ENCODE data around the gene PDXDC1. TPM values are rescaled to one million over a fixed set of nuclear protein-coding genes. Genes with fewer than 3 reads are reported as not detected.
"Not testable (repeated sequence)": the region's sequence is repeated elsewhere in the genome, so short reads cannot be mapped to it uniquely, and the experiment has no call there.

Gene PDXDC1
- polyA plus RNA-seq, 6 donors from 2014 or later = 24.1 to 38.6 (median 31.4) TPM

GRCh38 chr16:14981234-14981633 lies 6.4 kb downstream of the PDXDC1 start:
- H3K4me3 Mint-ChIP-seq; H3K27ac Mint-ChIP-seq; H3K9me3 Mint-ChIP-seq; H3K27me3 Mint-ChIP-seq; DNase-seq; ATAC-seq (ENCODE audit: low read depth in 2 of 2); H3K36me3 Mint-ChIP-seq: not testable (repeated sequence)
- peaks cover 21 to 47% (median 34%) of the 10 kb centered on the region in 3 donors for H3K4me1 Mint-ChIP-seq

- DNase-seq; ATAC-seq (ENCODE audit: low read depth in 2 of 2); H3K27me3 Mint-ChIP-seq; H3K4me3 Mint-ChIP-seq; H3K9me3 Mint-ChIP-seq; H3K36me3 Mint-ChIP-seq: not testable (repeated sequence)
- Mint-ChIP-seq H3K27ac (peak overlapping the region in 1 of 6 donors; percentile 44), H3K4me1 (peaks cover 12 to 38% (median 23%) of the 10 kb centered on the region in 3 donors)
Measured at GRCh38 chr16:14982521-14982920, 7.7 kb downstream of the PDXDC1 start.

GRCh38 chr16:14988092-14988491 lies 13.3 kb downstream of the PDXDC1 start:
- ATAC-seq (ENCODE audit: low read depth in 2 of 2); H3K9me3 Mint-ChIP-seq; DNase-seq; H3K27me3 Mint-ChIP-seq: not testable (repeated sequence)
- Mint-ChIP-seq H3K27ac (peak overlapping the region; percentile 4 to 78 (median 57)), H3K4me1 (peaks cover 25 to 31% (median 28%) of the 10 kb centered on the region in 3 donors), H3K36me3 (peaks cover 20 to 36% of the 10 kb centered on the region in 2 donors), H3K4me3 (peak overlapping the region in 5 of 8 donors; percentile 35 to 73 (median 55))

- H3K36me3 Mint-ChIP-seq = peaks cover 20 to 36% of the 10 kb centered on the region in 2 donors
- ATAC-seq (ENCODE audit: low read depth in 2 of 2) (peak; percentile 85 to 89), DNase-seq (peak; percentile 54)
- H3K4me3 Mint-ChIP-seq = peak overlapping the region in 6 of 8 donors; percentile 63 to 81 (median 72)
- not testable (repeated sequence) for H3K27me3 Mint-ChIP-seq, H3K9me3 Mint-ChIP-seq
- peaks cover 28 to 29% (median 28%) of the 10 kb centered on the region in 3 donors for H3K4me1 Mint-ChIP-seq
- H3K27ac Mint-ChIP-seq = peak overlapping the region in 3 of 6 donors; percentile 55 to 86 (median 65)
Measured at GRCh38 chr16:14988661-14989191, 13.9 kb downstream of the PDXDC1 start.

GRCh38 chr16:14989291-14990281 lies 14.8 kb downstream of the PDXDC1 start:
- not testable (repeated sequence) for DNase-seq

GRCh38 chr16:14993277-14994151 lies 18.7 kb downstream of the PDXDC1 start:
- not testable (repeated sequence) for H3K27ac Mint-ChIP-seq; H3K4me3 Mint-ChIP-seq; H3K9me3 Mint-ChIP-seq; DNase-seq; ATAC-seq (ENCODE audit: low read depth in 2 of 2); H3K27me3 Mint-ChIP-seq
- H3K36me3 Mint-ChIP-seq = peaks cover 13 to 22% of the 10 kb centered on the region in 2 donors
- peaks cover 29 to 31% (median 31%) of the 10 kb centered on the region in 3 donors for H3K4me1 Mint-ChIP-seq

More at GRCh38 chr16:14989291-14990281, 14.8 kb downstream of the PDXDC1 start:
- H3K36me3 Mint-ChIP-seq = peaks cover 20 to 36% of the 10 kb centered on the region in 2 donors
- not testable (repeated sequence) for H3K27me3 Mint-ChIP-seq, H3K9me3 Mint-ChIP-seq
- H3K4me1 Mint-ChIP-seq = peaks cover 26 to 32% (median 27%) of the 10 kb centered on the region in 3 donors
- H3K27ac Mint-ChIP-seq = peak overlapping the region in 3 of 6 donors; percentile 80 to 86 (median 86)
- peak overlapping the region in 5 of 8 donors; percentile 17 to 88 (median 75) for H3K4me3 Mint-ChIP-seq
- ATAC-seq (ENCODE audit: low read depth in 2 of 2) = peak; percentile 57 to 62

GRCh38 chr16:14996702-14997101 lies 21.9 kb downstream of the PDXDC1 start:
- not testable (repeated sequence) for DNase-seq; H3K27ac Mint-ChIP-seq; ATAC-seq (ENCODE audit: low read depth in 2 of 2); H3K9me3 Mint-ChIP-seq; H3K27me3 Mint-ChIP-seq; H3K4me3 Mint-ChIP-seq
- peaks cover 8 to 13% of the 10 kb centered on the region in 2 donors for H3K36me3 Mint-ChIP-seq
- H3K4me1 Mint-ChIP-seq = peaks cover 17 to 21% (median 20%) of the 10 kb centered on the region in 3 donors

- not testable (repeated sequence) for H3K27me3 Mint-ChIP-seq; H3K27ac Mint-ChIP-seq; H3K36me3 Mint-ChIP-seq; ATAC-seq (ENCODE audit: low read depth in 2 of 2); H3K4me3 Mint-ChIP-seq; DNase-seq; H3K9me3 Mint-ChIP-seq
- peaks cover 15 to 20% (median 18%) of the 10 kb centered on the region in 3 donors for H3K4me1 Mint-ChIP-seq
Measured at GRCh38 chr16:14998300-14998699, 23.5 kb downstream of the PDXDC1 start.

- H3K4me3 Mint-ChIP-seq; H3K9me3 Mint-ChIP-seq; H3K27ac Mint-ChIP-seq; ATAC-seq (ENCODE audit: low read depth in 2 of 2); H3K27me3 Mint-ChIP-seq; DNase-seq: not testable (repeated sequence)
- H3K36me3 Mint-ChIP-seq = peaks cover 8 to 12% of the 10 kb centered on the region in 2 donors
- peaks cover 7 to 13% (median 12%) of the 10 kb centered on the region in 3 donors for H3K4me1 Mint-ChIP-seq
Measured at GRCh38 chr16:14999845-15000244, 25.0 kb downstream of the PDXDC1 start.

- ATAC-seq (ENCODE audit: low read depth in 2 of 2); H3K9me3 Mint-ChIP-seq; H3K27ac Mint-ChIP-seq; H3K4me3 Mint-ChIP-seq; DNase-seq; H3K27me3 Mint-ChIP-seq: not testable (repeated sequence)
- Mint-ChIP-seq H3K4me1 (peaks cover 5 to 17% (median 6%) of the 10 kb centered on the region in 3 donors), H3K36me3 (peaks cover 8 to 12% of the 10 kb centered on the region in 2 donors)
Measured at GRCh38 chr16:15002448-15002847, 27.6 kb downstream of the PDXDC1 start.

- not testable (repeated sequence) for H3K4me3 Mint-ChIP-seq; H3K9me3 Mint-ChIP-seq; DNase-seq; H3K27me3 Mint-ChIP-seq; ATAC-seq (ENCODE audit: low read depth in 2 of 2)
- Mint-ChIP-seq H3K4me1 (peaks cover 10 to 22% (median 17%) of the 10 kb centered on the region in 3 donors), H3K36me3 (peaks cover 12 to 20% of the 10 kb centered on the region in 2 donors), H3K27ac (peak overlapping the region in 4 of 6 donors; percentile 4 to 73 (median 50))
Measured at GRCh38 chr16:15005357-15006132, 30.7 kb downstream of the PDXDC1 start.

- DNase-seq; H3K9me3 Mint-ChIP-seq; ATAC-seq (ENCODE audit: low read depth in 2 of 2); H3K27me3 Mint-ChIP-seq; H3K4me3 Mint-ChIP-seq: not testable (repeated sequence)
- H3K36me3 Mint-ChIP-seq = peaks cover 9 to 28% of the 10 kb centered on the region in 2 donors
- peak overlapping the region in 3 of 6 donors; percentile 32 to 80 (median 73) for H3K27ac Mint-ChIP-seq
- peaks cover 9 to 38% (median 17%) of the 10 kb centered on the region in 3 donors for H3K4me1 Mint-ChIP-seq
Measured at GRCh38 chr16:15008647-15009046, 33.8 kb downstream of the PDXDC1 start.

Data from naive B cell (primary cell).